WERI-Rb-1 (cell line): ENCODE results near the gene NUDT8.
A peak's percentile ranks its signal among the peaks of the same experiment; 100 is the strongest.
"Not testable (repeated sequence)": the region's sequence is repeated elsewhere in the genome, so short reads cannot be mapped to it uniquely, and the experiment has no call there.

Experiments used
- DNase-seq: peaks from one replicate; pipeline ENCODE4 v3.0.0-alpha.2; 2020
- H3K27ac ChIP-seq: fragments of 250-450 bp; sonication (Bioruptor Pico); 2 replicates; pipeline ENCODE4 v1.5.1; 2020; ENCODE audit warnings: mild to moderate bottlenecking, moderate library complexity
- H3K27me3 ChIP-seq: fragments of 250-450 bp; sonication (Bioruptor Pico); 2 replicates; pipeline ENCODE4 v1.5.1; 2021; ENCODE audit warnings: mild to moderate bottlenecking, low read depth, moderate library complexity; ENCODE audit not compliant: insufficient read depth, severe bottlenecking
- H3K36me3 ChIP-seq: fragments of 250-450 bp; sonication (Bioruptor Pico); 2 replicates; pipeline ENCODE4 v1.5.1; 2020; ENCODE audit warnings: mild to moderate bottlenecking, moderate library complexity
- H3K4me3 ChIP-seq: 2 replicates; pipeline ENCODE4 v1.5.1; 2011; ENCODE audit warnings: low read depth, mild to moderate bottlenecking, control low read depth, low read length
- H3K9me3 ChIP-seq: fragments of 250-450 bp; sonication (Bioruptor Pico); 2 replicates; pipeline ENCODE4 v1.5.1; 2021; ENCODE audit warnings: mild to moderate bottlenecking, moderate library complexity; ENCODE audit not compliant: severe bottlenecking
- TF ChIP-seq, protein P1 (sequence below): IDR thresholded peaks from 2 replicates; pipeline ENCODE4 v1.5.1; 2011; ENCODE audit warnings: low read depth, mild to moderate bottlenecking, control low read depth, inconsistent platforms, low read length

NUDT8 gene

DNA sequence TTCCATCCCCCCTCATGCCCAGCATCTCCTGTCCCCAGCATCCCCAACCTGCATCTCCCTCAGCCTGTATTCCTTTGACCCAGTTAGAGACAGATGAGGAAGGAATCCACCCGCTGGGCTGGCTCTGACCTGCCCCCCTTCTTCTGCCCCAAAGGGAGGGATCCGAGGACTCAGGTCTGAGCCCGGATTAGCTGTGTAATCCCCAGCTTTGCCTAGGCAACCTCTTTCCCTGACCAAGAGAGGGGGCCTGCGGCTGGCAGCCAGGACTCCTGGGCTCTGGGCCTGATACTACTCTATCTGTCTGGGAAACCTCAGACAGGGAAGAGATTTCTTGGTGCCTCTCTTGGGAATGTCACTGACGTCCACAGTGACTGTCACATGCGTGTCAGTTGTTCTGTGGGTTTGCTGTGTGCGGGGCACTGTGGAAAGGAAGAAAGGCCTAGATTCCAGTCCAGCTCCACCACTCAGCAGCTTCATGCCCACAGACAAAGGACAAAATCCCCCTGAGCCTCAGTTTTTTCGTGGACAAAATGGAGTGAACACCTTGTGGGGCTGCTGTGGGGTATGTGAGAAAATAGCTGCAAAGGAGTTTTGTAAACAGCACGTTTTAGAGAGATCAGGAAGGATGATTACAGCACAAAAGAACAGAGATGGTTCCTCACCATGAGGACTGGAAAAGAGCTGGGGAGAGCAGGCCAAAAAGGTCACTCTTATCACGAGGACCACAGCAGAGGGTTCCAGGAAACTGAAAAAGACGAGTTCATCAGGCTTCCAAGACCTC lies 24.3 kb downstream of the NUDT8 start:
- Histone ChIP-seq H3K27ac (peak overlapping the region; percentile 92), H3K27me3 (no peaks in the 10 kb centered on the region), H3K36me3 (peaks cover 22% of the 10 kb centered on the region), H3K9me3 (peaks cover 5% of the 10 kb centered on the region), H3K4me3 (peak overlapping the region; percentile 83)
- TF ChIP-seq, protein P1, sequence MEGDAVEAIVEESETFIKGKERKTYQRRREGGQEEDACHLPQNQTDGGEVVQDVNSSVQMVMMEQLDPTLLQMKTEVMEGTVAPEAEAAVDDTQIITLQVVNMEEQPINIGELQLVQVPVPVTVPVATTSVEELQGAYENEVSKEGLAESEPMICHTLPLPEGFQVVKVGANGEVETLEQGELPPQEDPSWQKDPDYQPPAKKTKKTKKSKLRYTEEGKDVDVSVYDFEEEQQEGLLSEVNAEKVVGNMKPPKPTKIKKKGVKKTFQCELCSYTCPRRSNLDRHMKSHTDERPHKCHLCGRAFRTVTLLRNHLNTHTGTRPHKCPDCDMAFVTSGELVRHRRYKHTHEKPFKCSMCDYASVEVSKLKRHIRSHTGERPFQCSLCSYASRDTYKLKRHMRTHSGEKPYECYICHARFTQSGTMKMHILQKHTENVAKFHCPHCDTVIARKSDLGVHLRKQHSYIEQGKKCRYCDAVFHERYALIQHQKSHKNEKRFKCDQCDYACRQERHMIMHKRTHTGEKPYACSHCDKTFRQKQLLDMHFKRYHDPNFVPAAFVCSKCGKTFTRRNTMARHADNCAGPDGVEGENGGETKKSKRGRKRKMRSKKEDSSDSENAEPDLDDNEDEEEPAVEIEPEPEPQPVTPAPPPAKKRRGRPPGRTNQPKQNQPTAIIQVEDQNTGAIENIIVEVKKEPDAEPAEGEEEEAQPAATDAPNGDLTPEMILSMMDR, result peak; percentile 61
- DNase-seq, result peak; percentile 97

DNA sequence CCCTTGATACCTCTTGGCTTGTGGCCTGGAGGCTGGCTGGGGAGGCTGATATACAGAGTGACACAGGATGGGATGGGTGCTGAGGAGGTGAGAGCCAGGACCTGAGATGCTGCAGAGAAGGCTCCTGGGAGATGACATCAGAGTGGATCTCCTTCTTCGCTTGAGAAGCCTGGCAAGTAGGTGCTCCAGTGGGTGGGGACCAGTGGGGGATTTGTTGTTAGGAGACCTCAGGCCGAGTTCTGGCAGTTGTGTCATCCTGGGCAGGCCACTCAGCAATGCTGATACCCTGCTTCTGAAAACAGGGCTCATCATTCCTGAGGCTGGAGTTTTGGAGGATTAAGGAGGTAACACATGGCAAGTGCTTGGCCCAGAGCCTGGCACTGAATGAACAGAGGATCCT lies 24.9 kb downstream of the NUDT8 start:
- TF ChIP-seq, protein P1, result no peak
- Histone ChIP-seq H3K36me3 (peaks cover 17% of the 10 kb centered on the region), H3K27ac (peak overlapping the region; percentile 92), H3K4me3 (no peak overlapping the region), H3K27me3 (no peaks in the 10 kb centered on the region), H3K9me3 (peaks cover 5% of the 10 kb centered on the region)
- DNase-seq, result no peak

DNA sequence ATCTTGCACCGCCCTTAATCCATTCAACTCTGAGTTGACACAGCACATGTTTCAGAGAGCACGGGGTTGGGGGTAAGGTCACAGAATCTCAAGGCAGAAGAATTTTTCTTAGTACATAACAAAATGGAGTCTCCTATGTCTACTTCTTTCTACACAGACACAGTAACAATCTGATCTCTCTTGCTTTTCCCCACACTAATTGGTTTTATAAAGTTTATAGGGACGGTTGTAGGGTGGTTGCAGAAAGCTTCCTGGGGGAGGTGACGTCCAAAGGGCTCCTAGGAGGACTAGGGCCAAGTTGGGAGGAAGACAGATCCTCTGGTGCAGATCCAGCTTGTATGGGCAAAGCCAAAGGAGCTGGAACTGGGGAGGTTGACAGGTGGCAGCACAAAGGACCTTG lies 25.6 kb downstream of the NUDT8 start:
- not testable (repeated sequence) for H3K27me3 ChIP-seq, DNase-seq, H3K9me3 ChIP-seq, H3K4me3 ChIP-seq
- Histone ChIP-seq H3K36me3 (peaks cover 12% of the 10 kb centered on the region), H3K27ac (peak overlapping the region; percentile 92)

DNA sequence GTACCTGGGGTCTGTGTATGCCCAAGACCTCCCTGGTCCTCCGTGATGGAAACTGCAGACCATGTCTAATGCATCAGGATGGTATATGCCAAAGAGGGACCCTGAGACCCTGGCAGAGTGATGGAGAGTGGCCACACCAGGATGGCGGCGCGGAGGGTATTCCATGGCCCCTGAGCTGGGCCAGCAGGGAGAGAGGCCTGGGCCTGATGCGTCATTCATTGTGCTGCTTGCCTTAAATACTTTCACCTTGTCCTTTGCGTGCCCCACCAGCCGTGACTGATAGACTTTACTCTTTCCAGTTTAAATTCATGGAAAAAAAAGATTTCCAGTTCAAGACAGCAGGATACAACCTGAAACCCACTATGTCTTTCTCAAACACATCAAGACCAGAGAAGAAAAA lies 28.6 kb downstream of the NUDT8 start:
- Histone ChIP-seq H3K4me3 (no peak overlapping the region), H3K9me3 (peaks cover 16% of the 10 kb centered on the region), H3K27ac (no peak overlapping the region), H3K36me3 (no peaks in the 10 kb centered on the region), H3K27me3 (no peaks in the 10 kb centered on the region)
- TF ChIP-seq, protein P1, result no peak
- DNase-seq, result no peak

- TF ChIP-seq, protein P1, result no peak
- Histone ChIP-seq H3K4me3 (no peak overlapping the region), H3K27ac (no peak overlapping the region), H3K9me3 (peaks cover 16% of the 10 kb centered on the region), H3K36me3 (no peaks in the 10 kb centered on the region), H3K27me3 (no peaks in the 10 kb centered on the region)
- DNase-seq, result no peak
These were observed 29.3 kb downstream of the NUDT8 start for GRCh38 chr11:67600324-67601029.

DNA sequence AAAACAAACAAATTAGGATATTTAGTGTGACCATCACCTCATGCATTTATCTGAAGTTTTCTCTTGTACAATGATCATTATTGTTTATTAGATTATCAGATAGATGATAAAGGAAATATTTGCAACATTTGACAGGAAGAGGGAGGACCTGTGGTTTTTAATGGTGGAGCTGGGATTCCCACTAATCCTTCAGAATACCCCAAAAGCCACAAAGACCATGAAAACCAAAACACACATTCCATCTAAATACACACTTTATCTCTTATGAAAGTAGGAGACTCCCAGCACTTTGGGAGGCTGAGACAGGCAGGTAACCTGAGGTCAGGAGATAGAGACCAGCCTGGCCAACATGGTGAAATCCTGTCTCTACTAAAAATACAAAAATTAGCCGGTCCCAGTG lies 30.6 kb downstream of the NUDT8 start:
- TF ChIP-seq, protein P1, result no peak
- peaks cover 16% of the 10 kb centered on the region for H3K9me3 ChIP-seq

DNA sequence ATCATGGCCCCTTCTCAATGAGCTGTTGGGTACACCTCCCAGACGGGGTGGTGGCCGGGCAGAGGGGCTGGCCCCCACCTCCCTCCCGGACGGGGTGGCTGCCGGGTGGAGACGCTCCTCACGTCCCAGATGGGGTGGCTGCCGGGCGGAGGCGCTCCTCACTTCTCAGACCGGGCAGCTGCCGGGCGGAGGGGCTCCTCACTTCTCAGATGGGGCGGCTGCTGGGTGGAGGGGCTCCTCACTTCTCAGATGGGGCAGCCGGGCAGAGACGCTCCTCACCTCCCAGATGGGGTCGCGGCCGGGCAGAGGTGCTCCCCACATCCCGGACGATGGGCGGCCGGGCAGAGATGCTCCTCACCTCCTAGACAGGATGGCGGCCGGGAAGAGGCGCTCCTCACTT lies 31.8 kb downstream of the NUDT8 start:
- H3K27me3 ChIP-seq, result not testable (repeated sequence)

More for the DNA sequence above, 30.6 kb downstream of the NUDT8 start:
- Histone ChIP-seq H3K27me3 (no peaks in the 10 kb centered on the region), H3K4me3 (no peak overlapping the region), H3K36me3 (no peaks in the 10 kb centered on the region), H3K27ac (no peak overlapping the region)
- DNase-seq, result no peak

GRCh38 chr11:67597458-67597857 lies 32.3 kb downstream of the NUDT8 start:
- H3K27ac ChIP-seq, H3K27me3 ChIP-seq, H3K4me3 ChIP-seq, H3K36me3 ChIP-seq, DNase-seq: not testable (repeated sequence)
- peaks cover 13% of the 10 kb centered on the region for H3K9me3 ChIP-seq

More for the DNA sequence above, 31.8 kb downstream of the NUDT8 start:
- not testable (repeated sequence) for DNase-seq, H3K36me3 ChIP-seq, H3K4me3 ChIP-seq, H3K27ac ChIP-seq
- peaks cover 16% of the 10 kb centered on the region for H3K9me3 ChIP-seq
